HG02610 (cell line): ENCODE results near the gene KDR.

Experiments
- ATAC-seq: cut with Tn5 transposase; IDR thresholded peaks from one replicate; pipeline ENCODE4 v1.9.1; 2021; ENCODE audit warnings: mild to moderate bottlenecking, moderate library complexity; ENCODE audit not compliant: unreplicated experiment

The KDR gene

GRCh38 chr4:55124322-55125076 is 896 bp downstream of the KDR start:
- no peak for ATAC-seq

GRCh38 chr4:55123791-55124190 is 1.6 kb downstream of the KDR start:
- ATAC-seq: no peak

GRCh38 chr4:55122235-55122634 is 3.2 kb downstream of the KDR start:
- ATAC-seq: no peak

- no peak for ATAC-seq
These were observed 4.1 kb downstream of the KDR start for GRCh38 chr4:55121246-55121645.

GRCh38 chr4:55118397-55118796 is 7.0 kb downstream of the KDR start:
- ATAC-seq: no peak

- ATAC-seq: no peak
These were observed 7.9 kb downstream of the KDR start for GRCh38 chr4:55117511-55117910.

GRCh38 chr4:55116450-55116849 is 8.9 kb downstream of the KDR start:
- no peak for ATAC-seq

GRCh38 chr4:55111601-55112000 is 13.8 kb downstream of the KDR start:
- ATAC-seq: no peak

GRCh38 chr4:55110131-55110530 is 15.3 kb downstream of the KDR start:
- ATAC-seq: no peak

- no peak for ATAC-seq
These were observed 18.3 kb downstream of the KDR start for GRCh38 chr4:55107054-55107453.

- ATAC-seq: no peak
These were observed 22.2 kb downstream of the KDR start for GRCh38 chr4:55103224-55103623.

GRCh38 chr4:55099816-55100215 is 25.6 kb downstream of the KDR start:
- ATAC-seq: no peak

GRCh38 chr4:55098456-55099204 is 26.8 kb downstream of the KDR start:
- ATAC-seq: no peak

- no peak for ATAC-seq
These were observed 28.8 kb downstream of the KDR start for GRCh38 chr4:55096619-55097018.

- ATAC-seq: no peak
These were observed 29.4 kb downstream of the KDR start for GRCh38 chr4:55096045-55096444.

GRCh38 chr4:55092504-55092903 is 32.9 kb downstream of the KDR start:
- ATAC-seq: no peak

- no peak for ATAC-seq
These were observed 35.5 kb downstream of the KDR start for GRCh38 chr4:55089916-55090315.

GRCh38 chr4:55087913-55088260 is 37.5 kb downstream of the KDR start:
- ATAC-seq: no peak

- ATAC-seq: no peak
These were observed 38.1 kb downstream of the KDR start for GRCh38 chr4:55087009-55087912.

- no peak for ATAC-seq
These were observed 38.8 kb downstream of the KDR start for GRCh38 chr4:55086578-55086977.

- ATAC-seq: no peak
These were observed 41.7 kb downstream of the KDR start for GRCh38 chr4:55083735-55084134.

GRCh38 chr4:55082756-55083155 is 42.6 kb downstream of the KDR start:
- no peak for ATAC-seq
